GM19025 (cell line): ENCODE results near the gene PPM1M.
A peak's percentile ranks its signal among the peaks of the same experiment; 100 is the strongest.
"Not testable (repeated sequence)": the region's sequence is repeated elsewhere in the genome, so short reads cannot be mapped to it uniquely, and the experiment has no call there.

Source experiments
- ATAC-seq: cut with Tn5 transposase; IDR thresholded peaks from one replicate; pipeline ENCODE4 v1.9.1; 2021; ENCODE audit warnings: mild to moderate bottlenecking, low read depth, moderate library complexity; ENCODE audit not compliant: unreplicated experiment

PPM1M gene

GRCh38 chr3:52270252-52270754, 24.7 kb downstream of the PPM1M start:
- ATAC-seq: no peak

GRCh38 chr3:52272172-52272571, 26.6 kb downstream of the PPM1M start:
- ATAC-seq: not testable (repeated sequence)

GRCh38 chr3:52272831-52273230, 27.3 kb downstream of the PPM1M start:
- no peak for ATAC-seq

GRCh38 chr3:52274781-52275180, 29.2 kb downstream of the PPM1M start:
- not testable (repeated sequence) for ATAC-seq

- ATAC-seq: no peak
These were observed 31.8 kb downstream of the PPM1M start for GRCh38 chr3:52277071-52277964.

- ATAC-seq: peak; percentile 68
These were observed 32.5 kb downstream of the PPM1M start for GRCh38 chr3:52277972-52278509.

GRCh38 chr3:52278510-52279069, 33.0 kb downstream of the PPM1M start, which contains the start of gene WDR82:
WDR82 (minus strand) TSS chr3:52278649; CDS start chr3:52278361, 288 bp downstream.
- ATAC-seq: peak; percentile 90

- no peak for ATAC-seq
These were observed 34.0 kb downstream of the PPM1M start for GRCh38 chr3:52279596-52279995.

- no peak for ATAC-seq
These were observed 34.5 kb downstream of the PPM1M start for GRCh38 chr3:52280050-52280461.

GRCh38 chr3:52281981-52282801, 36.6 kb downstream of the PPM1M start:
- ATAC-seq: no peak

GRCh38 chr3:52283306-52283705, 37.7 kb downstream of the PPM1M start:
- no peak for ATAC-seq

GRCh38 chr3:52284051-52284450, 38.5 kb downstream of the PPM1M start:
- ATAC-seq: not testable (repeated sequence)

- ATAC-seq: no peak
These were observed 41.2 kb downstream of the PPM1M start for GRCh38 chr3:52286777-52287110.

- no peak for ATAC-seq
These were observed 43.1 kb downstream of the PPM1M start for GRCh38 chr3:52288674-52289073.

- ATAC-seq: no peak
These were observed 43.8 kb downstream of the PPM1M start for GRCh38 chr3:52289338-52289746.

- no peak for ATAC-seq
These were observed 44.4 kb downstream of the PPM1M start for GRCh38 chr3:52289747-52290595.

- no peak for ATAC-seq
These were observed 45.3 kb downstream of the PPM1M start for GRCh38 chr3:52290596-52291507.

- no peak for ATAC-seq
These were observed 46.1 kb downstream of the PPM1M start for GRCh38 chr3:52291508-52292181.
